ENCODE measurements around the gene HPS1. TPM values are rescaled to one million over a fixed set of nuclear protein-coding genes. Genes with fewer than 3 reads are reported as not detected.
A peak's percentile ranks its signal among the peaks of the same experiment; 100 is the strongest.

The HPS1 gene
- total RNA-seq, 4 donors from 2014 or later = 23.3 to 63.9 (median 54.8) TPM

GRCh38 chr10:98394851-98395440 is 51.8 kb downstream of the HPS1 start:
- no peak overlapping the region for H3K4me3 ChIP-seq (ENCODE audit: low read depth, poor library complexity, severe bottlenecking)
- DNase-seq (ENCODE audit: low spot score in 2 of 2) = no peak
- no peak for TF ChIP-seq POLR2A (IDR thresholded peaks at IDR 0.05)
- TF ChIP-seq CTCF (IDR thresholded peaks at IDR 0.05) = no peak
- 66 to 77% methylated on average over 8 of the region's 8 CpGs for WGBS, 2 donors
- intact Hi-C loops (cut with DNase I; ENCODE audit: low total_unique reads) = no loop called here

- H3K4me3 ChIP-seq (ENCODE audit: low read depth, poor library complexity, severe bottlenecking) = no peak overlapping the region
- WGBS, 2 donors = 15 to 24% methylated on average over 8 of the region's 8 CpGs
- intact Hi-C loops (cut with DNase I; ENCODE audit: low total_unique reads) = no loop called here
- DNase-seq (ENCODE audit: low spot score in 2 of 2) = peak; percentile 36 to 90
- TF ChIP-seq CTCF (IDR thresholded peaks at IDR 0.05) (no peak), POLR2A (IDR thresholded peaks at IDR 0.05) (no peak)
These were observed 55.1 kb downstream of the HPS1 start for GRCh38 chr10:98391578-98391991.

- H3K4me3 ChIP-seq (ENCODE audit: low read depth, poor library complexity, severe bottlenecking) = no peak overlapping the region
- no peak for DNase-seq (ENCODE audit: low spot score in 2 of 2)
- WGBS, 2 donors = 83 to 85% methylated on average over 7 of the region's 7 CpGs
- TF ChIP-seq CTCF (IDR thresholded peaks at IDR 0.05) = no peak
- TF ChIP-seq POLR2A (IDR thresholded peaks at IDR 0.05) = no peak
- intact Hi-C loops (cut with DNase I; ENCODE audit: low total_unique reads) = no loop called here
These were observed 55.7 kb downstream of the HPS1 start for GRCh38 chr10:98391065-98391464.

GRCh38 chr10:98390406-98390805 is 56.3 kb downstream of the HPS1 start:
- WGBS, 2 donors = 94 to 97% methylated on average over 2 to 4 of the region's 4 CpGs
- H3K4me3 ChIP-seq (ENCODE audit: low read depth, poor library complexity, severe bottlenecking) = no peak overlapping the region
- no peak for TF ChIP-seq CTCF (IDR thresholded peaks at IDR 0.05)
- no peak for TF ChIP-seq POLR2A (IDR thresholded peaks at IDR 0.05)
- intact Hi-C loops (cut with DNase I; ENCODE audit: low total_unique reads) = no loop called here
- DNase-seq (ENCODE audit: low spot score in 2 of 2) = no peak

GRCh38 chr10:98389398-98389797 is 57.3 kb downstream of the HPS1 start:
- intact Hi-C loops (cut with DNase I; ENCODE audit: low total_unique reads) = no loop called here
- DNase-seq (ENCODE audit: low spot score in 2 of 2) = no peak
- H3K4me3 ChIP-seq (ENCODE audit: low read depth, poor library complexity, severe bottlenecking) = no peak overlapping the region
- no peak for TF ChIP-seq POLR2A (IDR thresholded peaks at IDR 0.05)
- TF ChIP-seq CTCF (IDR thresholded peaks at IDR 0.05) = no peak
- WGBS, 2 donors = 81 to 83% methylated on average over 6 of the region's 6 CpGs

- no peak for TF ChIP-seq POLR2A (IDR thresholded peaks at IDR 0.05)
- no peak for TF ChIP-seq CTCF (IDR thresholded peaks at IDR 0.05)
- intact Hi-C loops (cut with DNase I; ENCODE audit: low total_unique reads) = no loop called here
- no peak overlapping the region for H3K4me3 ChIP-seq (ENCODE audit: low read depth, poor library complexity, severe bottlenecking)
- no peak for DNase-seq (ENCODE audit: low spot score in 2 of 2)
- 95 to 96% methylated on average over 9 to 13 of the region's 13 CpGs for WGBS, 2 donors
These were observed 58.6 kb downstream of the HPS1 start for GRCh38 chr10:98388101-98388655.
